Stimulated activated CD4-positive, alpha-beta T cell treated with anti-CD3 and anti-CD28 coated beads, Interleukin-4, amount 100 ng/mL, for 24 hours (primary cell): Measurements from ENCODE around the gene PIP5K1C.
"Not testable (repeated sequence)": the region's sequence is repeated elsewhere in the genome, so short reads cannot be mapped to it uniquely, and the experiment has no call there.

ENCODE experiments used
- DNase-seq: peaks from one replicate; pipeline ENCODE4 v3.0.0-alpha.2; 2020

PIP5K1C gene

DNA sequence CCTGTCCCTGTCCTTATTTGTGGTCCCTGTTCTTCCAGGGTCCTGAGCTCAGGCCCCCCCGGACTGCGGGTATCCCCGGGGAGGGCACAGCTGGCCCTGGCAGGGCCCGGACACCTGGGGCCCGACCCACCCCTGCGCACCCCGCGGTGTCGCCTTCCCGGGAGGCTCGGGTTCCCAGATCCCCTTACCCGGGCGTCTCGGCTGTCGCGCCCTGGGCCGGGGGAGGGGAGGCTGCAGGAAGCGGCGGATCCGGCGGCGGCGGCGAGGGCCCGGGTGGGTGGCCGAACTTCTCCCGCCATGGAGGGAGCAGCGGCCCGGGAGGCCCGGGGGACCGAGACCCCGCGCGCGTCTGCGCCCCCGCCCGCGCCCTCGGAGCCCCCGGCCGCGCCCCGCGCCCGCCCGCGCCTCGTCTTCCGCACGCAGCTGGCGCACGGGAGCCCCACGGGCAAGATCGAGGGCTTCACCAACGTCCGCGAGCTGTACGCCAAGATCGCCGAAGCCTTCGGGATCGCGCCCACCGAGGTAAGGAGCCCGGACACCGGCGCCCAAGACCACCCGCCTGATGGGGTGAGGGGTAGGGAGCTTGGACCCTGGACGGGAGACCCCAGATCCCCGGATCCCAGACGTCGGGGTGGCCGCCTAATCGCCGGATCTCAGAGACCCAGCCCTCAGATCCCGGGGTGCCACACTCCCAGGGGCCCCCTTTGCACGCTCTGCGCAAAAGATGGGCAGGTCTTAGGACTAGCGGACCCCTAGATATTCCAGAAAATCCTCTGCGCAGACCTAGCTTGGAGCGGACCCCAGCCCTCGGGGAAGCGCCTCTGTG, 114.8 kb downstream of the PIP5K1C start, which contains the start of gene GIPC3:
GIPC3 (plus strand) TSS at position 178 of the 826 bp plus-strand sequence; CDS start at position 298, 120 bp downstream.
- no peak for DNase-seq

DNA sequence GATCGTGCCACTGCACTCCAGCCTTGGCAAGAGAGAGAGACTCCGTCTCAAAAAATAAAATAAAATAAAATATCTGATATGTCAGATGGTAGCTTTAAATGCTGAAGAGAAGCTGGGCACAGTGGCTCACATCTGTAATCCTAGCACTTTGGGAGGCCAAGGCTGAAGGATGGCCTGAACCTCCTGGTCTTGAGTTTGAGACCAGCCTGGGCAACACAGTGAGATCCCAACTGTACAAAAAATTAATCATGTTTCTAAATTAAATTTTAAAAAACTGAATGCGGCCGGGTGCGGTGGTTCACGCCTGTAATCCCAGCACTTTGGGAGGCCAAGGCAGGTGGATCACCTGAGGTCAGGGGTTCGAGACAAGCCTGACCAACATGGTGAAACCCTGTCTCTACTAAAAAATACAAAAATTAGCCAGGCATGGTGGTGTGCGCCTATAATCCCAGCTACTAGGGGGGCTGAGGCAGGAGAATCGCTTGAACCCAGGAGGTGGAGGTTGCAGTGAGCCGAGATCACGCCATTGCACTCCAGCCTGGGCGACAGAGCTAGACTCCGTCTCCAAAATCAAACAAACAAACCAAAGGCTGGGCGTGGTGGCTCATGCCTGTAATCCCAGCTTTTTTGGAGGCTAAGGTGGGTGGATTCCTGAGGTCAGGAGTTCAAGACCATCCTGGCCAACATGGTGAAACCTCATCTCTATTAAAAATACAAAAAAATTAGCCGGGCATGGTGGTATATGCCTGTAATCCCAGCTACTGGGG, 116.0 kb downstream of the PIP5K1C start:
- not testable (repeated sequence) for DNase-seq

DNA sequence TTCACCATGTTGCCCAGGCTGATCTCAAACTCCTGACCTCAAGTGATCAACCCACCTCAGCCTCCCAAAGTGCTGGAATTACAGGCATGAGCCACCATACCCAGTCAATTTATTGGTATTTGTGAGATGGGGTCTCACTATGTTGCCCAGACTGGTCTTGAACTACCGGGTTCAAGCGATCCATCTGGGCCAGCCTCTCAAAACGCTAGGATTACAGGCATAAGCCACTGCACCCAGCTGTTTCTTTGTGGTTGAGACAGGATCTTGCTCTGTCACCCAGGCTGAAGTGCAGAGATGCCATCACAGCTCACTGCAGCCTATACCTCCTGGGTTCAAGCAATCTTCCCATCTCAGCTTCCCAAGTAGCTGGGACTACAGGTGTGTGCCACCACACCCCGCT, 118.5 kb downstream of the PIP5K1C start:
- not testable (repeated sequence) for DNase-seq
